GM21390 (cell line): ENCODE measurements around the gene MEX3C.
A peak's percentile ranks its signal among the peaks of the same experiment; 100 is the strongest.

Source experiments
- ATAC-seq: cut with Tn5 transposase; IDR thresholded peaks from one replicate; pipeline ENCODE4 v1.9.1; 2021; ENCODE audit not compliant: unreplicated experiment

MEX3C gene

GRCh38 chr18:51154431-51155063, 42.9 kb downstream of the MEX3C start:
- ATAC-seq = no peak

GRCh38 chr18:51153659-51154371, 43.7 kb downstream of the MEX3C start:
- ATAC-seq = peak; percentile 82

DNA sequence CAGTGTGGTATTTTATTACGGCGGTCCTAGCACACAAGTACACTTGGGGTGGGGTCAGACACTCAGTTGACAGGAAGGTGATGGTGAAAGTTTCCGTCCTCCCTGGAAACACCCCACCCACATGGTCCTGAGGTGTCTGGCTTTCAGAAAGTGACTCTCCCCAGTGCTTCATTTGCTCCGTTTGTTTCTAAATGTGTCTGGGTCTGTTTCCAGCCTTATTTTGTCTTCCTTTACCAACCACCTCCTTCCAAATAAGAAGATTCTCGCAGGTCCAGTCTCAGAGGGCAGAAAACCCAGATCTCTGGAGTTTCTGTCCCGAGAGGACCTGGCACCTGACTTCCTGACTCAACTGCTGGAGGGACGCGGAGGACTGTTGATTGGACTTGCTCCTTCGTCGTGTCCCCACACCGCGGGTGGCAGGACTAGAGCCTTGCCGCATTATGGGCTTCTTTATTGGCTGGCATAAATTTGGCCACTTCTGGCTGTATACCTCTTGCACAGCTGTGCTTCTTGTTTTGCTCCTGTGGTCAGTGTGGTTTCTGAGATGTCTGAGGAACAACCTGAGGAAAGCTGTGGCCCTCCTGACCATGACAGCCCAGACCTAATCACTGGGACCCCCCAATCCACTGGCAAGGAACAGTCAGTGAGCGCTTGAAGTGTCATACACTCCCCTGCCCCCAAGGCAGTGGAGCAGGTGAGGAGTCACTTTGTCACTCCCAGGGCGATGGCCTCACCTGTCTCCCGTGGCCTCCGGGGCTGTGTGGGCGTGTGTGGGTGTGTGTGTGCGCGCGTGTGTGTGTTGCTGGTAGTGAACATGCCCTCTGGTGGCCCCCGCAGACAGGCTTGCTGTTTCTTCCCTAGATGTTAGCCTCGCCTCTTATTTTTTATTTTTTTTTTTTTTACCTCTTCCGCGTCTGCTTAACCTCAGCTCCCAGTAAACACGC, 45.6 kb downstream of the MEX3C start:
- ATAC-seq = peak; percentile 27

GRCh38 chr18:51151185-51151567, 46.3 kb downstream of the MEX3C start:
- ATAC-seq = no peak

- ATAC-seq = no peak
Observed at GRCh38 chr18:51150113-51150700, 47.3 kb downstream of the MEX3C start.

- no peak for ATAC-seq
Observed at GRCh38 chr18:51149670-51150069, 47.8 kb downstream of the MEX3C start.

DNA sequence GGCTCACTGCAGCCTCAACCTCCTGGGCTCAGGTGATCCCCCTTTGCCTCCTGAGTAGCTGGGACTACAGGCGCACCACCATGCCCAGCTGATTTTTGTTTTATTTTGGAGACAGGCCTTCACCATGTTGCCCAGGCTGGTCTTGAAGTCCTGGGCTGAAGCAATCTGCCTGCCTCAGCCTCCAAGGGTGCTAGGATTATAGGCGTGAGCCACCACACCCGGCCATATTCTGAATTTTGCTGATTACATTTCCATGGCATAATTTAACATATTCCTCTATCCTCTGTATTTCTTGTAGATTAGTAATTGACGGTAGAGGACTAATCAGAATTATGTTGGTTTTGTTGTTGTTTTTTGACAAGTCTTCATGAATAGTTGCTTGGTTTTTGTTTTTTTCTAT, 50.6 kb downstream of the MEX3C start:
- no peak for ATAC-seq

GRCh38 chr18:51138936-51139335, 58.5 kb downstream of the MEX3C start:
- ATAC-seq = no peak

DNA sequence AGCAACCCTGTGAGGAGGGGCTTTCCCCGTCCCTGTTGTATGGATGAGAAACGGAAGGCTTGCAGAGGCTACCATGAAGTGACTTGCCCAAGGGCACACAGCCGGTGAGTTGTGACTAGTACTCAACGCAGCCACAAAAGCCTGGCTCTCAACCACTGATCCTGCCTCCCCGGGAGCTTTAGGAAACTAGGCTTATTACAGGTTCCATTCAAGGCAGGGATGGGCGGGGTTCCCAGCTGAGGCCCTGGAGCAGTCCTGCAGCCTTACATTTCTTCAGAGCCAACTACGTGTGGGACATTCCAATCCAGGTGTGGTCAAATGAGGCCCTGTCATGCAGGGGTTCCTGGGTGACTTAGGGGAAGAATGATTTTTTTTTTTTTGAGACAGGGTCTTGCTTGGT, 59.6 kb downstream of the MEX3C start:
- no peak for ATAC-seq

- no peak for ATAC-seq
Observed at GRCh38 chr18:51137026-51137729, 60.3 kb downstream of the MEX3C start.

DNA sequence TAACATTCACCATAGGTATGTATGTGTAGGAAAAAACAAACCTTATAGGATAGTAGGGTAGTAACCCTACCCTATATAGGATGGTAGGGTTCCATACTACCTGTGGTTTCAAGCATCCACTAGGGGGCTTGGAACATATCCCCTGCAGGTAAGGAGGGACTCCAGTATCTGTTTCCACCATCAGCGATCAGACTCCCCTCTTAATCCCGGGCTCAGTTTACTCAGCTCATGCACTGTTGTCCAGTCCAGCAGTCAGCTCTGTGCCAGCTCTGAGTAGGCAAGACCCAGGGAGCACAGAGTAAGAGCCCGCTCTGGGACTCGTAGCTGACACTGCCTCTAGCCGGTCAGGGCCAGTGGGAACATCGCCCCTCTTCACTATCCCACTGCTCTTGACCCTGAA, 61.7 kb downstream of the MEX3C start:
- no peak for ATAC-seq

DNA sequence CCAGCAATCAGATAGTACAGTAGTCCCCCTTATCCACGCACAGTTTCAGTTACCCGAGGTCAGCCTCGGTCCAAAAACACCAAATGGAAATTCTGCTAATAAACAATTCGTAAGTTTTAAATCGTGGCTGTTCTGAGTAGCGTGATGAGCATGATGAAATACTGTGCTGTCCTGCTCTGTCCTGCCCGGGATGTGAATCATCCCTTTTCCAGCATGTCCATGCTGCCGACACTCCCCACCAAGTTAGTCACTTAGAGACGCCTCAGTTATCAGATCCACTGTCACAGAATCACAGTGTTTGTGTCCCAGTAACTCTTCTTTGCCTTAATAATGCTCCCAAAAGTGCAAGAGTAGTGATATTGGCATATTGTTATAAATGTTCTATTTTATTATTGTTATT, 62.1 kb downstream of the MEX3C start:
- no peak for ATAC-seq

DNA sequence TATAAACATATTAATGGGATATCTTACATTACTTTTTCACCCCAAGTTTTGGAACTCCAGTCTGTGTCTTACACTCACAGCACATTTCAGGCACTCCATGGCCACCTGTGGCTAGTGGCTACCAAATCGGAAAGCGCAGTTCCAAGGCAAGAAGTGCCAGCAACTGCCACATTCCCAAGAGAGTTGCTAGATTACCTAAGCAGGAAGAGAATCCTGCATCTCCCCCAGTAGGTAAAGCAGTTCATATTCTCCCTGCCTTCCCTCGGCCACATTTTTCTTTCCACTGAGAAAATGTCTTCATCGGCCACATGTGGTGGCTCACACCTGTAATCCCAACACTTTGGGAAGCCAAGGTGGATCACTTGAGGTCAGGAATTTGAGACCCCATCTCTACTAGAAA, 62.8 kb downstream of the MEX3C start:
- no peak for ATAC-seq

GRCh38 chr18:51133580-51134160, 63.8 kb downstream of the MEX3C start:
- no peak for ATAC-seq

DNA sequence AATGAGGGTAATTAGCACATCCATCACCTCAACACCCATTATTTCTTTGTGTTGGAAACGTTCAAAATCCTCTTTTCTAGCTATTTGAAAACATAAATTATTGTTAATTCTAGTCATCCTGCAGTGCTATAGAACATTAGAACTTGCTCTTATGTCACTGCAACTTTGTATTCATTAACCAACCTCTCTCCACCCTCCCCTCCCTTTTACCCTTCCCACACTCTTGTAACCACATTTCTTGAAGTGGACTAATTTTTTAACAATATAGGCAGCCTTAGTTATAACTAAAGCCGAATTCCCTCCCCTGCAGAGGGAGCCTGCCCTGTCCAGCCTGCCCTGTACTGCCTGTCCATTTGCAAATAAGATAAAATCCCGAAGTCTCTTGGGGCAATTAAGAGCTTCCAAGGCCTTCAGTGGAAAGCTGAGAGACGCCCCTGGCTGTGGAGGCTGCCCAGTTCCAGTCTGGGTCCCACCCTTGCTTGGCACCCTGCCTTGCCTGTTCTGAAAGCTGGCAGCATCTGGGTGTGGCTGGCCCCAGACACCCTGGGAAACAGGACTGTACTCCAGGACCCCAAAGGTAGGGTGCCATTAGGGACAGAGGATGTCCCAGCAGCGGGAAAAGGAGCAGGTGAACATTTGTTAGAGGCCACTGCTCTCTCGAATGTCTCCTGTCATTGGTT, 65.1 kb downstream of the MEX3C start:
- ATAC-seq = no peak

DNA sequence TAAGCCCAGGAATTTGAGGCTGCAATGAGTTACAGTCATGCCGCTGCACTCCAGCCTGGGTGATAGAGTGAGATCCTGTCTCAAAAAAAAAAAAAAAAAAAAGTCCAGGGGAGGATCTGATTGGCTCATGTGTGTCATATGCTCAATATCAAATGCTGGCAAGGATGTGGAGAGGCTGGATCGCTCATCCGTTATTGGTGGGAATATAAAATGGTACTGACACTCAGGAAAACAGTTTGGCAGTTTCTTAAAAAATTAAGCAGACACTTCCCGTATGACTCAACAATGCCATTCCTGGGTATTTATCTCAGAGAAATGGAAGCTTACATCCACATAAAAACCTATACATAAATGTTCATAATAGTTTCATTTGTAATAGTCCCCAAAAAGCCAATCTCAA, 68.9 kb downstream of the MEX3C start:
- no peak for ATAC-seq

- no peak for ATAC-seq
Observed at GRCh38 chr18:51127664-51128063, 69.8 kb downstream of the MEX3C start.

GRCh38 chr18:51125976-51126375, 71.5 kb downstream of the MEX3C start:
- ATAC-seq = no peak
